Activated CD4-positive, CD25-positive, alpha-beta regulatory T cell treated with anti-CD3 and anti-CD28 coated beads, Interleukin-2, amount 50 U/mL, for 72 hours (primary cell): ENCODE data around the gene KRT39.
A peak's percentile ranks its signal among the peaks of the same experiment; 100 is the strongest.
"Not testable (repeated sequence)": the region's sequence is repeated elsewhere in the genome, so short reads cannot be mapped to it uniquely, and the experiment has no call there.

Experiments used
- DNase-seq: peaks from one replicate; pipeline ENCODE4 v3.0.0; 2021

KRT39 gene

DNA sequence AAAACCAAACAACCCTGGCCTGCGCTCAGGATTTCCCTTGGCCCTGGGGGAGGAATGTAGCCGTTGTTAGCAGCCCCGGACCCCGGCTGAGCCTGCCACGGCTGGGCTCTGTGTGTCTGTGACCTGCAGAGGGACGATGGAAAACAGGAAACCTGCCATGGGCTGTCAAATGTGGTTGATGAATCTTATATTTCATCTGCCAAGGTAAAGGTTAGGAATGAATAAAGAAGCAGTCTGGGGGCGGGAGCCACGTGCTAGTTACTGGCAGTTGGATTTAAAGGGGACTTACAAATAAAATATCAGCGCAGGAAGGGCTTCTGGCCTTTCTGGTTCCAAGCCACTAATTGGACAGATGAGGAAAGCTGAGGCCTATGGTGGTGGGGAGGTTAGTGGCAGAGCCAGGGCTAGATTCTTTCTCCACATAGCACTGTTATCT is 29.3 kb downstream of the KRT39 start, which contains the start of gene KRT23:
TSS of gene KRT23 (minus strand) at position 263 of the 436 bp plus-strand sequence. CDS start 1,043 bp downstream, outside the sequence.
- DNase-seq, result no peak

DNA sequence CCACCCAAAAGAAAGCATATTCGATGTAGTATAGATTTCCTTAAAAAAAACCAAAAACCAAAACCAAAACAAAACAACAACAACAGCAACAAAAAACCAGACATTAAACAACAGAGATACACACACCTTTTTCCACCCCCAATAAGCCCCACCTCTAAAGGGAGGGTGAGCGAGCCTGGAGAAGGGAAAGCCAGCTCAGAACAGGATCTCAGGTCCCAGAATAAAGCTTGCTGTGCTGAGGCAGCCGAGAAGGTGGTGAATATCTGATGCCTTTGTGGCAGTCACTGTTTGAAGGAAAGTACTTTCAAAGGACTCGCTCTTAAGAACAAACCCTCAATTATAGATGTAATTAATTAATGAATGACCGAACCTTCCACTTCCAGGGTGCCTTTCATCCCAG is 29.8 kb downstream of the KRT39 start:
- no peak for DNase-seq

DNA sequence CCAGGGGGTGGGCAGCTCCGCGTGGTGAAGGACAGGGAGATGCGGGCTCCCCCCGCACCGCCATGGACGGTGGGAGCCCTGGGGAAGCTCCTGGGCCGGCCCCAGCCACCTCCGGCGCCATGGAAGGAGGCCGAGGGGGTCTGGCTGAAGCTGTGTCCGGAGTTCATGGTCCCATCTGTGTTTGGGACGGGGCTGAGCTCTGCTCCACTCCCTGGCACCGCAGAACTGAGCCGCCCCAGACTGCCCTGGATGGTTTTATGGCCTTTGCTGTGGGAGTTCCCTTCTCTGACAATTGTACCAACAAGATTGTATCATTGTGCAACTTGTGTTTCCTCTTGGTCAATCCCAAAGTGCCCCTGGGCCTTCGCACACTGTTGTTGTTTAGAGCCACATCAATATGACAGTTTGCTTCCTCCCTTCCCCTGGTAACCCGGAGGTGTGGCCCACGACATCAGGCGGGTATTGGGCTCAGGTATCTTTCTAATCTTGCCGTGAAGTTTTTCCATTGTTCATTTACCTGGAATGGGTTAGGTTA is 30.2 kb downstream of the KRT39 start:
- DNase-seq, result no peak

DNA sequence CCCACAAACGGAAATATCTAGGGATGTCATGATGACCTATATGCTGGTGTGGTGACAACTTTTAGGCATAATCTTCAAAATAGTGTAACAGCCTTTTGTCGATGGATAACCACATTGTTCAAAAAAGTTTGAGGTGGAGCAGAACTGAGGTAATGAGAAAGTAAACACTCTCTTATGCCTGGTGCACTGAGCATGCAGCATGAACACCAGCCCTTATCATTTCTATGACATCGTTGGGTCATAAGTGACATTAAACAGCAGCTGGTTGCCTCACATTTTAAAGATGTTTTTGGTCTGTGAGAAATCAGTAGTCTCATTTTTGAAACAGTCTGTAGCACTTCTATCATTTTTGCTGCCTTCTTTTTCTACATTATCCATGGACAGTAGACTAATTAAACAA is 31.1 kb downstream of the KRT39 start:
- no peak for DNase-seq

DNA sequence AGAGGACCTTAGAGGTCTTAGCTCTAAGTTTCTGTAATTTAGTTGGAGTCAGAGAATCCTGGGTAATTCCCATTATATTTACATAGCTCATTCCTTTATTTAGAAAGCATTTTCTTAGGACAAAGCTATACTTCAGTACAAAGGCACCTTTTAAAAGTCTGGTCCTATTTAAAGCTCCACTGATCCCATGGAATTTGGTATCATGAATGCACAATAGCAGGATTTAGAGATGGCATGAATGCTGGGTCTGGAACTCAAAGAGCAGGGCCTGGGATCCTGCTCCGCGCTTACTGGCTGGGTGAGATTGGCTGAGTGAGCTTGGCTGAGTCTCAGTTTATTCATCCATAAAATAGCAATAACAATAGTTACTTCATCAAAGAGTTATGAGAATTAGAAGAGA is 34.1 kb downstream of the KRT39 start:
- no peak for DNase-seq

DNA sequence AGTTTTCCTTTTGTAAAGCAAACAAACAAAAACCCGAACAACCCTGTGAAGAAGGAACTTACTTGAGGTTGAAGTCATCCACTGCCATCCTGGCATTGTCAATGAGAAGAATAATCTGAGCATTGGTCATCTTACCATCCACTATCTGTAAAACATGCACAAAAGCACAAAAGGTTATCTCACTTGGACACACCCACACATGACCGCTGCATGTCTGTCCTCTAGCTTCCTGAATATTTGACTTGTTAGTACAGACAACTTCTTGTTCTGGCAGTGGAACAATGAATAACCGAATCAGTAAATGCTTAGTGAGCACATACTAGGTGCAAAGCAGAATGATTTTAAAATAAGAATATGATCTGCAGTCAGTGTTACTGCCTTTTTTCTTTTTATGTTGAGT is 35.4 kb downstream of the KRT39 start:
- no peak for DNase-seq

DNA sequence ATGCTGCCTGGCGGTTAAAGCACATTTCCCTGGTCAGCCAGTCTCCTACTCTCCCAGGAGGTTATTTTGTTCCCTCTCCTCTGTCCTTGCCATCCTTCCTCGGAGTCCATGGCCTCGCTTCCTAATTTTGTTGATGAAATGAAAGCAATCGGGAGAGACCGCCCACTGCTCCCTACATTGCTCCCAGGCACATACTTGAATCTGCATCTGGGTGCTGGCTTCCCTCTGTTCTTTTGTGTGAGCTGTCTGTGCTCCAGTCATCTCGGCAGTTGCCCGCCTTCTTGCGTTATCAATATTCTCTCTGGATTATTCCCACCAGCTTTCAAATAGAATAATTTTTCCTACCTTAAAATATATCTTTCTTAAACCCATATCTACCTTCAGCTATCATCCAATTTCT is 40.4 kb downstream of the KRT39 start:
- no peak for DNase-seq

DNA sequence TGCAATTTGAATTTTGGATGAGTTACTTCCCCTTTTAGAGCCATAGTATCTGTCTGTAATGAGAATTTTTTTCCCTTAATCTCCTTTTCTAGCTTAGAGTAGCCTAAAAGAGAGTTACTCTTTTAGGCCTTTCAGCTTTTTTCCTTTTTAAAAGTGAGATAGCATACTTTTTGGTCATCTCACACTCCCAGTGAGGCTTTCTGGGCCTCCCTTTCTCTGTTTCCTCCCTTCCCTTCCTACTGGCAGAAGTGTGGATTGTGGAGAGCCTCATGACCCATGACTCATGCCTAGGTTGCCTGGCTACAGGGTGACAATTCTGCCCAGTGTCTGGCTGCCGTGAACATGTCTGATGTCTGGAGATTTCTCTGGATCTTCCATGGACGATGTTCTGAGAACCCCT is 44.5 kb downstream of the KRT39 start:
- no peak for DNase-seq

DNA sequence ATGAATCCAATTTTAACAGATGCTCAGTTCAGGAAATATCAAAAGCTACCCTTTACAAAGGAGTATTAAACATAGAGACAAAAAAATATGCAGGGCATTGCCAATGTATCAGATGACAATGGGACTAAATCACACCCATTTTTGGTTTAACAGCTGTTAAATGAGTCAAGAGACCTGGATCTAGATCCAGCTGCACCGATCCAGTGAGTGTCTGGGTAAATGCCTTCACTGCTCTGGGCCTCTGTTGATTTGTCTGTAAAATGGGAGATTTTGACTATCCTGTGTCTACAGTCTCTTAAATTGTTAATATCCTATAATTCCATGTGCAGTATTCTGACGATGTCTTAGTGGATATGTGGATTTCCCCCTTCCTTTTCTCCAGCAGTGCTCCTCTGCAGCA is 45.7 kb downstream of the KRT39 start:
- DNase-seq, result no peak

DNA sequence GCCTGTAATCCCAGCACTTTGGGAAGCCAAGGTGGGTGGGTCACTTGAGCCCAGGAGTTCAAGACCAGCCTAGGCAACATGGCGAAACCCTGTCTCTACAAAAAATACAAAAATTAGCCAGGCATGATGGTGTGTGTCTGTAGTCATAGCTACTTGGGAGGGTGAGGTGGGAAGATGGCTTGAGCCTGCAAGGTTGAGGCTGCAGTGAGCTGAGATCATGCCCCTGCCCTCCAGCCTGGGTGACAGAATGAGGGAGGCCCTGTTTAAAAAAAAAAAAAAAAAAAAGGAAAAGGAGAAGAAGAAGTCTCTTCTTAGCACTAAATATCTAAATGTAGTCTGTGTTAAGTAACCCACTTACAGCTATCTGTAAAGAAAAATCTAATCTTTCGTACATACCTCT is 49.6 kb downstream of the KRT39 start:
- DNase-seq, result not testable (repeated sequence)

DNA sequence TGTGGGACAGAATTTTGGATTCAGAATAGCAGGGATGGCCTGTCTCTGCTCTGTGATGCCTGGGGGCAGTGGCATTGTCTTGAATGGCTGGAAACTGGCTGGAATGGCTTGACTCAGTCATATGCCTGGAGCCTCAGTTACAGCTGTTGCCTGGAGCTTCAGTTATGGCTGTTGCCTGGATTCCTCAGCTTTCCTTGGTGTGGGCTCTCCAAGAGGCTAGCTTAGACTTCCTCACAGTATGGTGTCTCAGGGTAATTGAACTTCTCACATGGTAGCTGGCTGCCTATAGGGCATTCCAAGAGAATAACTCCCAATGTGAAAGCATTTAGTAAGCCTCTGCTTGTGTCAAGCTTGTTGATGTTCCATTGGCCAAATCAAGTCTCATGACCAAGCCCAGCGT is 50.4 kb downstream of the KRT39 start:
- no peak for DNase-seq

DNA sequence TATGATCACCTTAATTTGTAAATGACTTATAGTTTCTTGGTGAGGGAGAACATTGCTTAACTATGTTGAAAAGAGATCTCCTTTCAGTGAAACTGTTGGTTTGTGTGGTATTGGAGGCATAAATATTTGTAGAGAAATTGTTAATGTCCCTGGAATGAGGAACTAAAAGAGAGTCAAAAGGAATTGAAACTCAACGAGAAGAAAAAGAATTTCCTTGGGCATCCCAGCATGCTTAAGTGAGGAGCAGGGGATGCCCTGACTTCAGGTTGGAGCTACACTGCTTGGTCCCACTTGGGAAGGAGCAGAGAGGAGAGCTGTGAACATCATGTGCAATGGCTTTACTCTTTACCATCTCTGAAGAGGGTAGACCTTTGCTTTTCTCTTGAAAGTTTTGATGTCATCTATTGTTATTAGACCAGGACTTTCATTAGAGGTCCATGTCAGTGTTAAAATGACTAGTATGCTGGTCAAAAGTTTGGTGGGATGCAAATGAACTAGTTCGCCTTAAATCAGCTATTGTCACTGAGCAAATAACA is 51.0 kb downstream of the KRT39 start:
- no peak for DNase-seq

DNA sequence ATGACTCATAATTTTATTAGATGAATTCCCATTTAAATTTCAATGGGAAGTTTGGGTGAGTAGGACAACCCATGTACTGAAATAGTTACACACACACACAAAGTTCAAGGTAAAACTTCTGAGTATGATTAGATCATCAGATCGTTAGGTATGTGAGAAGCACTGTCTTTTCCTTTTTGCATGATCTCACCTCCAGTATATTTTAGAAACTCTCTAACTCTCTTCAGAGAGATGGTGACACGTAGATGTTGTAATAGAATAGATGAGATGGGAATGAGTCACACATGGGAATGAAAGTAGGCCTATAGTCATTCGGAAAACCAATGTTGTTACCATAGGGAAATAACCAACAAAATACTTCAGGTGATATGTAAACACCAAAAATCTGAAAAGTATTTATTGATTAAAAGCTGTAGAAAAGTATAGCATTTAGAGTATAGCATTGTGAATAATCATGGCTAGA is 51.5 kb downstream of the KRT39 start:
- DNase-seq, result no peak

DNA sequence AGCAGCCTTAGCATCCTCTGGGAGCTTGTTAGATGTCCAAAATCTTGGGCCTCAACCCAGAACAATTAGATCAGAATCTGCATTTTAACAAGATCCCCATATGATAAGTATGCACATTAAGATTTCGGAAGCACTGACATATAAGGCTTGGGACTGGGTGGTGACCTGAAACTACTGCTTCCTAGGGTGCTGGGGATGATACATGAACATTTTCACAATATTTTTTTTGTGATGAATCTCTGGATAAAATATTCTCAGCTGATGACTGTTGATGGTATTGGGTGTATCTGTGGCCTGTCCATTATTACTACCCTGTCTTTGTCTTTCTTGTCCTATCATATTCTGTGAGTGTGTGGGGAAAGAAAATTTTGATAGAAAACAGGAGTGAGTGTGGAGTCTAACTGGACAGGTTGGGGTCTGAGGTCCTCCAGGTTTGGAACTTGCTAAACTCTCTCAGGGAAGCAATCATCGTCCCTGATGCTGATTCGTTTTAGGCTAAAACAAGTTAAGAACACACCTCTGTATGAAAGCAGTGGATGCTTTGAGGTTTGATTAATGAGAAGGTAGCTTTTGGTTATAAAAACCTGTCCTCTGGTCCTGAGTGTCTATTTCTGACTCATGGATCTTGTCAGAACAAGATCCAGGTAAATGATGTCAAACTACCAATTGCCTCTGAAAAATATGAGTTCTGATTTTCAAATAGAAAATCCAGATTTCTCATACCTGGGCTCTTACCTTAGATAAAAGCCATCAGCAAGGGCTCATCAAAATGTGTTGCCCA is 52.5 kb downstream of the KRT39 start:
- no peak for DNase-seq

DNA sequence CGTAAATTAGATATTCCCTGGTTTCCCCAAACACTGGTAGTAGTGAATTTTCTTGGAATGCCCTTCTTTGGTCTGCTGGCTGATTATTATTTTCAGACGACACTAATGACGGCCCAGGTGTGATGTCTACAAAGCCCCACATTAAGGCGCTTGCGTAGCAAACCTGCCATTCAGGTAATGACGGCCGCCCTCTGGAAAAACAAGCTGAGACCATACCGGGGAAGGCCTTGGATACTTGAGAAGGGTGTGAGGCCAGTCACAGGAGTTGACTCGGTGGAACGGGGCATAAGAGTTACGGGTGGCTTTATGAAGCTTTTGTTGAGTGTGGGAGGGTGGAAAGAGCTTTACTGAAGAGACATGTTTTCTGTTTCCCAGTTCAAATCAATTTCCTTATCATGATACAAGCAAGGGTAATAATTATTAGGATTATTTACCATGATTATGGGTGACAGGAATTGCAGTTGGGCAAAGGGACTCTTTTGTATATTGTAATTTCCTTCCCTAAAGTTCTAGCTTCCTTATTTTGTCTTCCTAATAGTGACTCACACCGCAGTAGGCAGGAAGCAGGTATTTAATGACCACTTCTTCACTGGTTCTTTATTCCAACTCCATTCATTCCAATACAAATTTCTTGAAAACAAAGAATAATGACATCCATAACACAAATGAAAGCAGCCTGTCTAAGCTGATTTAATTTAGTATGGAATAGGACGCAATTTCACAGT is 54.1 kb downstream of the KRT39 start:
- DNase-seq, result no peak

DNA sequence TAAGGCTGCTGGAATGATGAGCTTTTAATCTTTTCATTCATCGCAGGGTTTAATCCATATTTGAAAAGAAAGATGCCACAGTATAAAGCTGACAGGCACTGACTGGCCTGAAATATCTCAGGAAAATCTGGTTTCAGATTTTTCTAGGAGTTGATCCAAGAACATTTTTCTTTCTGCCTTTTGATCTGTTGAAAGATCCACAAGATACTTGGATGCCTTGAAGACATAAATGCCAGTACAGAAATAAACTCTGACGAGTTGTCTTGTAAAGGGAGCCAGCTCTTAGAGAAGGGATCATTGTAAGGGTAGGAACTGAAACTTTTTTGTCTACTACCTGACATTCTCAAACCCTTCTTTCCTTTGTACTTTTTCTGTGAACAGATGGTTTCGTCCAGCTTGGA is 56.3 kb downstream of the KRT39 start:
- no peak for DNase-seq

DNA sequence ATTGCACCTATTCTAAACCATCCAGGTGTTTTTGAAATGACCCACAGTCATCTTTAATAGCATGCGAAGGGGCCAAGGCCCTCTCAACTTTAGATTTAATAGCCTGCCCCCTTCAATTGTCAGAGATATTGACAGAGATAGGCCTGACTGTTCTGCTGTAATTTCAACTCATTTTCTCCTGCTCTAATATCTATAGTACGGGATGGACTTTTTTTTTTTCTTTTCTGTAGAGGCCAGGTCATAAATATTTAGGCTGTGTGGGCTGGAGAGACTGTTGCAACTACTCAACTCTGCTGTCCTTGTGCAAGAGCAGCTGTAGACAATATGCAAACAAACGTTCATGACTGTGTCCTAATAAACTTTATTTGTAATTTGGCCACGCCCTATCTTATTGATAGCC is 57.0 kb downstream of the KRT39 start:
- no peak for DNase-seq

DNA sequence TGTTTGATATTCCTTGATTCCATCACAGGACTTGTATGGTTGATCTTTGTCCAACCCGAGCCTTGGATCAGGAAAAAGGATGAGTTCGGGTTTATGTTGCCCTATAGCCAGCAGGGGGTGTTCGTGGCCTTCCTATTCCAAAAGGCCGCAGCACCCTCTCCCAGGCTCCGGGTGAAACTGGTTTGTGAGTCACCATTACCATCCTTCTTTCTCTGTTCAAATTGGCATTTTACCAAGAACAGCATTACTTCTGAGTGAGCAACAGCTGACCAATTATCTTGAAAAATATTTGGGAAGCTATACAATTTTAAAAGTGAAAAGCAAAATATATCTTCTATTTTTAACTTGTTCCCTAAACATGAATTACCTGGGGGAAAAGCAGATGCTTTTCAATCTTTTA is 57.4 kb downstream of the KRT39 start:
- DNase-seq, result peak; percentile 39
